Transverse colon (tissue), 4 donors: ENCODE results near the gene GPR107.

ENCODE experiments used
- EP300 ChIP-seq: sonication (generic); formaldehyde crosslinking; IDR thresholded peaks from one replicate; pipeline ENCODE4 v1.6.1; 2017; ENCODE audit warnings: antibody characterized with exemption, low read depth
- POLR2A ChIP-seq: fragments of 450-650 bp; IDR thresholded peaks from one replicate; pipeline ENCODE4 v1.6.1; 2016; ENCODE audit warnings: antibody characterized with exemption, mild to moderate bottlenecking, moderate library complexity
- POLR2AphosphoS5 ChIP-seq, 3 donors: sonication (generic); formaldehyde crosslinking; IDR thresholded peaks; one replicate each; pipeline ENCODE4 v1.6.1; 2016; ENCODE audit warnings: antibody characterized with exemption in 3 of 3
- TF ChIP-seq, protein P1 (sequence below), 5 experiments: fragments of 200-600 bp in 3 of 5; fragments of 450-650 bp in 2 of 5; sonication (generic) in 3 of 5; IDR thresholded peaks; 1 replicate in 2 of 5; 2 replicates in 3 of 5; pipeline ENCODE4 v1.5.1; 2016 to 2017; ENCODE audit warnings: antibody characterized with exemption in 5 of 5, inconsistent platforms in 3 of 5, mild to moderate bottlenecking in 2 of 5, moderate library complexity in 1 of 5

DNA sequence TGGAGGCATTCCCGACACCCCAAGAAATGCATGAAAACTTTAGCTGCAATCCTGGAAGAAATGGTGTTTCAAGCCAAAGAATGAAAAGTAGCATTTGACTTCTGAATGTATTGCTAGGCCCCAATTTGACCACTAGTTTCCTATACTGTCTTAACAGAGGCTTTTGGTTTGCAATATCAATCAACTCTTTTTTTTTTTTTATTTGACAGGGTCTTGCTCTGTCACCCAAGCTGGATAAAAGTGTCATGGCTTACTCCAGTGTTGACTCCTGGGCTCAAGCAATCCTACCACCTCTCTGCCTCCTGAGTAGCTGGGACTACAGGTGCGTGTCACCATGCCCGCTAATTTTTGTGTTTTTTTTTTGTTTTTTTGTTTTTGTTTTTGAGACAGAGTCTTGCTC is 3.2 kb upstream of the GPR107 start:
- TF ChIP-seq POLR2A (no peak), EP300 (no peak), POLR2AphosphoS5 (IDR thresholded peaks at IDR 0.05) (no peak)
- TF ChIP-seq, protein P1, sequence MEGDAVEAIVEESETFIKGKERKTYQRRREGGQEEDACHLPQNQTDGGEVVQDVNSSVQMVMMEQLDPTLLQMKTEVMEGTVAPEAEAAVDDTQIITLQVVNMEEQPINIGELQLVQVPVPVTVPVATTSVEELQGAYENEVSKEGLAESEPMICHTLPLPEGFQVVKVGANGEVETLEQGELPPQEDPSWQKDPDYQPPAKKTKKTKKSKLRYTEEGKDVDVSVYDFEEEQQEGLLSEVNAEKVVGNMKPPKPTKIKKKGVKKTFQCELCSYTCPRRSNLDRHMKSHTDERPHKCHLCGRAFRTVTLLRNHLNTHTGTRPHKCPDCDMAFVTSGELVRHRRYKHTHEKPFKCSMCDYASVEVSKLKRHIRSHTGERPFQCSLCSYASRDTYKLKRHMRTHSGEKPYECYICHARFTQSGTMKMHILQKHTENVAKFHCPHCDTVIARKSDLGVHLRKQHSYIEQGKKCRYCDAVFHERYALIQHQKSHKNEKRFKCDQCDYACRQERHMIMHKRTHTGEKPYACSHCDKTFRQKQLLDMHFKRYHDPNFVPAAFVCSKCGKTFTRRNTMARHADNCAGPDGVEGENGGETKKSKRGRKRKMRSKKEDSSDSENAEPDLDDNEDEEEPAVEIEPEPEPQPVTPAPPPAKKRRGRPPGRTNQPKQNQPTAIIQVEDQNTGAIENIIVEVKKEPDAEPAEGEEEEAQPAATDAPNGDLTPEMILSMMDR (IDR thresholded peaks at IDR 0.05) = no peak
